NCI-H2107 treated with DMSO at 0.1 percent for 48 hours (cell line): ENCODE measurements around the gene AFG3L2.
A peak's percentile ranks its signal among the peaks of the same experiment; 100 is the strongest.

Experiments
- DNase-seq: peaks from one replicate; lab custom pipeline; 2025; ENCODE audit not compliant: unreplicated experiment; lab: John Stamatoyannopoulos, UW

The AFG3L2 gene

GRCh38 chr18:12362473-12363174 is 14.4 kb downstream of the AFG3L2 start:
- no peak for DNase-seq

GRCh38 chr18:12361770-12362378 is 15.2 kb downstream of the AFG3L2 start:
- no peak for DNase-seq

DNA sequence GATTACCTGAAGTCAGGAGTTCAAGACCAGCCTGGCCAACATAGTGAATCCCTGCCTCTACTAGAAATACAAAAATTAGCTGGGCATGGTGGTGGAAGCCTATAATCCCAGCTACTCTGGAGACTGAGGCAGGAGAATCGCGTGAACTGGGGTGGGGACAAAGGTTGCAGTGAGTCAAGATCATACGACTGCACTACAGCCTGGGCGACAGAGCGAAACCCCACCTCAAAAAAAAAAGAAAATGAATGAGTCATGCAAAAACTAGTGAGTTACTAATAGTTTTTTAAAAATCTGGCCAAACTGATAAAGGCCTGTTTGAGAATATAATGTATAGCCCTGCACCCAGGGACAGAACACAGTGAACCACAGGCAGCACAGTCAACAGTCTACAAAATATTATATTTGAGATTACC is 17.5 kb downstream of the AFG3L2 start:
- DNase-seq = no peak

- DNase-seq = no peak
These were observed 24.8 kb downstream of the AFG3L2 start for GRCh38 chr18:12352188-12352587.

DNA sequence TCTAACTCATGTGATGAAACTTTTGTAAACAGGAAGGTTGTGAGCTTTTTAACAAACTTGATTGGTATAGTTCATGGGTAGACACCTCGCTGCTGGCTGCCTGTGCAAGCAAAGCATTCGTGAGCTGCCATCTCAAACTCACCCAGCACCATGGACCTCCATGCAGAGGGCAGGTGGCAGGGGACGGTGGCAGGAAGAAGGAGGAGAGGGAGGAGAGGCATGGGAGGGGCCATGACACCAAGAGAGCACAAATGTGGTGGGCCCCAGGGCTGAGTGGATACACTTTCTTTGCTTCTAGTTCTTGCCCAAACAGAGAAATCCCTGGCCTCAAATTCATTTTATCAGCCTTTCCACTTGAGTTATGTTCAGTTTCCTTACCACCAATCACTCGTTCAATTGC is 29.1 kb downstream of the AFG3L2 start:
- no peak for DNase-seq

GRCh38 chr18:12346240-12346565 is 30.8 kb downstream of the AFG3L2 start:
- no peak for DNase-seq

DNA sequence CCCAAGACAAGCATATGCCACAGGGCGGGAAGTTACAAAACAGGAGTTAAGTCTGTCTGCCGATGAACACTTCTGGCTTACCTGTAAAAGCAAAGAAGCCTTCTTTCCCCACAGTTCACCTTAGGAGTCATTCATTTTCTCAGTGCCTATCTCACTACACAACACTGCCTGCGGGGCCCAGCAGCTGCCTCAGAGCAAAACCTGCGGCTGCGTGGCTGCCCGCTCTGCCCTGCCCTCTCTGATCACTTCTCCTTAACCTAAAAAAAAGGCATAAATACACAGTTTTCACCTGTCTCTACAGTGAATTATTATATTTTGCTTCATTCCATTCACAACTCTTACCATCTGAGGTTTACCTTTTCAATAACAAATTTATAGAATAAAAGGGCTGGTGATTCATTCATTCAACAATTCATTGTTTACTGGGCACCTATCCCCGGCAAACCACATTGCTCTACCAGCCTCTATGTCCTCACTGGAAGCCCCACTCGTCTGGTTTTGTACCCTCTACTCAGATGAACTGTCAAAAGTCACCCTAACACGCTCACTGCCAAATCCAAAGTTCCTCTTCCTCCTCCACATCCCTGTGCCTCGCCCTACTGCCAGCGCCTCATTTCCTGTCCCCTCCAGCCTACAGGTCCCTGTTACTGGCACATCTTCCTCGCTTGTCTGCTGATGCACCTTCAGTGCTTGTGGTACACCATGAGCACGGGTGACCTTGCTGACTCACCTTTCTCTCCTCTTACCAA is 31.4 kb downstream of the AFG3L2 start:
- DNase-seq = no peak

DNA sequence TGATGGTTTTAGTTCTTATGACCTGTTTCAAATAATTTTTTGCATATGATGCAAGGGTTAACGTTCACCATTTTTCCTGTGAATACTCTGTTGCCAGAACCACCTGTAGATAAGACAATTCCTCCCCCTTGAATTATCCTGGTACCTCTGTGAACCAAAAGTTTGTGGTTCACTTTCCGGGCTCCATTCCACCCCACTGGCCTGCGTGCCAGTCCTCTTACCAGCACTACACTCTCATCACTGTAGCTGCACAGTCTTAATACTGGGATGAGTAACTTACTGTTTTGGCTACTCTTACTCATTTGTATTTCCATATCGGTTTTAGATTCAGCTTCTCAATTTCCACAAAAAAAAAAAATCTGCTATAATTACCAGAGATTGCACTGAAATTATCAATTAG is 34.4 kb downstream of the AFG3L2 start:
- no peak for DNase-seq

DNA sequence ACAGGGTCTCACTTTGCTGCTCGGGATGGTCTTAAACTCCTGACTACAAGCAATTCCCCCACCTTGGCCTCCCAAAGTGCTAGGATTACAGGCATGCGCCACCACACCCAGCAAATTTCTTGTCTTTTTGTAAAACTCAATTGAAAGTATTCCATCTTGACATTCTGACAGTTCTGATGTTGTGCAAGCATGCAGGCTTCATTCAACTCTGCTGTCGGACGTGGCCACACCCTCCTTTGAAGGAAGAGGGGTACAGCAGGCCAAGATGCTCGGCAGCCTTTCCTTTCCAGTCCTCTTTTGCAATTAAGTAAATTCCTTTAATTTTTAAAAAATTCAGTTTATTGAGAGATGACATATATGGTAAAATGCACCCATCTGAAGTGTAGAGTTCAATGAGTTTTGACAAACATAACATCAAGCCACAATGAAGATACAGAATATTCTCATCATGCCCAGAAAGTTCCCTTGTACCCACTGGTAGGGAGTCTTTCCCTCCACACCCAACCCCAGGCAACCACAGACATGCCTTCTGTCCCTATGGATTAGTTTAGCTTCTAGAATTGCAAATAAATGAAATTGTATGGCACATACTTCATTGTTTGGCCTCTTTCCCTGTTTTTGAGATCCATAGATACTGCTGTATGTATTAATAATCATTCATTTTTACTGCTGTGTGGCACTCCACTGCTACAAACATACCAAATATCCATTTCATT is 35.9 kb downstream of the AFG3L2 start:
- DNase-seq = no peak

- DNase-seq = no peak
These were observed 38.6 kb downstream of the AFG3L2 start for GRCh38 chr18:12338382-12338781.

DNA sequence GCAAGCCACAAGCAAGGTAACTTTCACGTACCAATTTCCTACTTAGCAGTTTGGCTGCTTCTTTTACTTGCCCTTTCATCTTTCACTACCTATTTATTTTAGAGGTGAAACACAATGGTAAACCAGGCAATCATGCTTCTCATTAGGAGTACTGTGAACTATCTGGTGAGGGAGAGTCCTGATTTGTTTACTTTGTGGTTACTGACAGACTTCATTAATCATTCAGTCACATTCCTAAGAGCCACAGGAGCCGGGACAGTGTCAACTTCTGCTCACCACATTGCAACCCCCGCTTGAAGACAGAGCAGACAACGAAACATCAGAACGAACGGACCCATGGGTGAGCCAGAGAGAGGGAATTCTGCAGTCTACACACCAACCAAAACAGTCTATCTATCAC is 40.1 kb downstream of the AFG3L2 start:
- DNase-seq = peak; percentile 33

GRCh38 chr18:12336171-12336613 is 40.8 kb downstream of the AFG3L2 start:
- DNase-seq = no peak

DNA sequence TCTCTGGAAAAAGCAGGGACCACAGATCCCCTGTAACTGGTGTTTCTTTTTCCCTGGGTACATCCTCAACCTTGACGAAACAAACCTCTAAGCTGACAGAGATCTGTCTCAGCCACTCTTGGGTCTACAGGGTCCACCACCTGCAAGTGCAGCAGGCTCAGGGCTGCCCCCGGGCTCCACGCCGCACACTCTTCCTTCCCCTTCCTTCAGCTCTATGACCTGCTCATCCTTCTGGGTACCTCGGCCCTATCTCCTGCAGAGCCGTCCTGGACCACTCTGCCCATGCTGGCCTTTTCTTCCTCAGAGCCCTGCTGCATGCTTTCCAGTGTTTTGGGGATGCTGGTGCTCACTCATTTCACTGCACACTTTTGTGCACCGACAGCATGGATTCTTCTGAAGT is 41.5 kb downstream of the AFG3L2 start:
- DNase-seq = no peak

GRCh38 chr18:12334863-12335262 is 42.2 kb downstream of the AFG3L2 start:
- no peak for DNase-seq

DNA sequence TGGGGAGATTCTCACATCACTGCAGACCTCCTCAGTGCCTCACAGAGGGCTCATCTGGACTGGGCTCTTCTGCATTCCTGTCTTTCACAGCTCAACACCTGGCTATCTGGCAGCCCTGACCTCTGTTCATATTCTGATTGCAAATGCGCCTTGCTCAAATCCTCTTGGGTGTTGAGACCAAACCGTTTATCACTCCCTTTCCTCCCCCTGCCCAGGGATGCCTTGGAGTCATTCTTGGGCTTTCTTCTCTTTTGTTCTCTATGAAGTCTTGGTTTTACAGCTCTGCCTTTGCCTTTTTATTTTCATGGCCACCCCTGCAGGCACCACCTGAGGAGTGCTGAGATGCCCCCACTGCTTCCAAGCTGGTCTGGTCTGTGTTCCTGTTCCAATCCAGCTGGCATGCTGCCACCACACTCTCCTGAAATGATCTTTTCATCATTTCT is 42.6 kb downstream of the AFG3L2 start:
- no peak for DNase-seq

DNA sequence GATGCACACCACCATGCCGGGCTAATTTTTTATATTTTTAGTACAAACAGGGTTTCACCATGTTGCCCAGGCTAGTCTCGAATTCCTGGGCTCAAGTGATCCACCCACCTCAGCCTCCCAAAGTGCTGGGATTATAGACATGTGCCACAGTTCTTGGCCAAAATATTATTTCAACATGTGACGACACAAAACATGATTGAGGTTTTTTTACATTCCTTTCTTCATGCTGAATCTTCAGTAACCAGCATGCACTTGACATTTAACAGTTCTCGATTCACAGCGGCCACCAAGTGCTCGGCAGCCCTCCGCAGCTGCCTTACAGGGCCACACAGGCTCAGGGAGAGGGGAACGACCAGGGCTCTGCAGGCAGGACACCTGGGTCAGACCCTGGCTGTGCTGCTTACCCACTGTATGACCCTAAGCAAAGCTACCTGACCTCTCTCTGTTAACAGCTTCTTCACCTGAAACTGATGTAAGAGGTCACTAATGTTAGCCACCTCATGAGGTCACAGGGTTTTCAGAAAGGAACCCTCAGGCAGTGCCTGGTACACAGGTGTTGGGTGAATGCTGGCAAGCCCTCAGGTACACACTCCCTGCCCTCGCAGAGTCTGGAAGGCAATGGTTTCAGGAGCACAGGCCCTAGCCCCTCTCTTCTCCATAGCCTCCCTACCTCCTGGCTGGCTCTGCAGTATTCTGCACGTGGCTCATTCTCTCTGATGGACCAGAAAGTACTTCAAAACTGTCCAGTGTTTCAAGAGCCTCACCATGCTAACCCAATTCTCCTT is 43.3 kb downstream of the AFG3L2 start:
- no peak for DNase-seq

DNA sequence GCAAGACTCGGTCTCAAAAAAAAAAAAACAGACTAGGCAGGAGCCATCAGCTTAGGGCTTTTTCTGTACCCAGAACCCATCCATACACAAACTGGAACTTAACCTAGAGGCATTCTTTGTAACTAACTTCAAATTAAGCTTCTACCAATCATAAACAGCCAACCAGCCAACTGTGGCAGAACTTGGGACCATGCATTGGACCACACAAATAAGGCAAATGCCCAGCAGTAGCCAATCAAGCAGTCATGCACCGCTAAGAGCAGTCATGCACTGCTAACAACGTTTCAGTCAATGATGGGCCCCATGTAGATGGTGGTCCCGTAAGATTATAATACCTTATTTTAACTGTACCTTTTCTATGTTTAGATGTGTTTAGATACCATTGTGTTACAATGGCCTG is 46.3 kb downstream of the AFG3L2 start:
- DNase-seq = no peak

- no peak for DNase-seq
These were observed 47.8 kb downstream of the AFG3L2 start for GRCh38 chr18:12329125-12329698.

GRCh38 chr18:12328179-12328823 is 48.7 kb downstream of the AFG3L2 start:
- DNase-seq = no peak
